ENCODE measurements around the gene NFIC.

- TF ChIP-seq CTCF (IDR thresholded peaks at IDR 0.05; ENCODE audit: insufficient read depth, low read depth, low read length) (no peak), EZH2 (IDR thresholded peaks at IDR 0.05; ENCODE audit: insufficient read depth, low read length) (no peak)
Observed at GRCh38 chr19:3466635-3467034, 100.3 kb downstream of the NFIC start.

Measured in astrocyte (in vitro differentiated cells and primary cell).